Central memory CD8-positive, alpha-beta T cell (primary cell): ENCODE results near the gene POLA2.

Experiments
- ATAC-seq: fragments of 150-1000 bp; cut with Tn5 transposase; replicated peaks from 2 replicates; pipeline ENCODE4 v1.10.0; 2022; ENCODE audit warnings: mild to moderate bottlenecking, moderate FRiP score, moderate number of reproducible peaks; ENCODE audit not compliant: poor library complexity, severe bottlenecking; ENCODE audit errors: extremely low read depth
- DNase-seq, 2 donors: peaks; one replicate each; pipeline ENCODE4 v3.0.0; 2021; ENCODE audit warnings: low spot score in 2 of 2
- H3K27ac Mint-ChIP-seq: one replicate; pipeline ENCODE4 v1.8.0; 2022; ENCODE audit warnings: low read depth, mild to moderate bottlenecking, moderate library complexity, mixed read lengths
- H3K27me3 Mint-ChIP-seq: one replicate; pipeline ENCODE4 v1.8.0; 2022; ENCODE audit warnings: mixed read lengths
- H3K36me3 Mint-ChIP-seq: one replicate; pipeline ENCODE4 v1.8.0; 2022; ENCODE audit warnings: mild to moderate bottlenecking, moderate library complexity, mixed read lengths; ENCODE audit not compliant: insufficient read depth
- H3K4me1 Mint-ChIP-seq: one replicate; pipeline ENCODE4 v1.8.0; 2022; ENCODE audit warnings: mixed read lengths
- H3K4me3 Mint-ChIP-seq: one replicate; pipeline ENCODE4 v1.8.0; 2022; ENCODE audit warnings: mild to moderate bottlenecking, moderate library complexity, mixed read lengths
- H3K9me3 Mint-ChIP-seq: one replicate; pipeline ENCODE4 v1.8.0; 2022; ENCODE audit warnings: mixed read lengths

Gene POLA2

DNA sequence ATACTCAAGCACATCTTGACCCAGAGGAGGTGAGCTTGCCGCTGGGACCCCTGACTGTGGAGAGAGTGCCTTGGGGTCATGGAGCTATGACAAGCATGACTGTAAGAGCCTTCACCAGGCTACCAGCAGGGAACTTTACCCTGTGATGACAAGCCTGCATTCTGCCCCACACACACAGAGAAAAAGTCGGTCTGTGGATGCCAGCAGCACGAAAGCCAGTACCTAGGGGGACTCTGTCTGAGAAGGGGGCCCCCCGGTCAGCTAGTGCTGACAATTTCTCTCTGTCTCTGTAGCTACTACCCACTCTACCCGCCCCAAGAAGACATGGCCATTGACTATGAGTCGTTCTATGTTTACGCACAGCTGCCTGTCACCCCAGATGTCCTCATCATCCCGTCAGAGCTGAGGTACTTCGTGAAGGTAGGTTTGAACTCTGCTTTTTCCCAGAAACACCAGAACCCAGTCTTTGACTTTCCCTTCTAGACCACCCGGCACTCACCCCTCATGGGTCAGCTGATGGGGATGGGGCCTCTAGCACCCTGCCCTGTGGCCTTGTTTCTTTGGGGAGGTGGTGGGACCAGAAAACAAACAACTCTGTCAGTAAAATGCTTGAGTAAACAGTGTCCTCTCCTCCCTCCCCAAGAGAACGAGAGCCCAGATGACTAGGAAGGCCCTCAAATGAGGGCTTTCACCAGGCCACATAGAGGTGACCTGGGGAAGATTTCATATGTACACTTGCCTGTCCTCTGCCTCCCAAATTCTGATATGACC is 34.0 kb downstream of the POLA2 start:
- Mint-ChIP-seq H3K4me1 (no peaks in the 10 kb centered on the region), H3K4me3 (no peak overlapping the region), H3K9me3 (no peaks in the 10 kb centered on the region), H3K36me3 (peaks cover 19% of the 10 kb centered on the region), H3K27ac (peak overlapping the region; percentile 41), H3K27me3 (no peaks in the 10 kb centered on the region)
- DNase-seq (no peak), ATAC-seq (no peak)

DNA sequence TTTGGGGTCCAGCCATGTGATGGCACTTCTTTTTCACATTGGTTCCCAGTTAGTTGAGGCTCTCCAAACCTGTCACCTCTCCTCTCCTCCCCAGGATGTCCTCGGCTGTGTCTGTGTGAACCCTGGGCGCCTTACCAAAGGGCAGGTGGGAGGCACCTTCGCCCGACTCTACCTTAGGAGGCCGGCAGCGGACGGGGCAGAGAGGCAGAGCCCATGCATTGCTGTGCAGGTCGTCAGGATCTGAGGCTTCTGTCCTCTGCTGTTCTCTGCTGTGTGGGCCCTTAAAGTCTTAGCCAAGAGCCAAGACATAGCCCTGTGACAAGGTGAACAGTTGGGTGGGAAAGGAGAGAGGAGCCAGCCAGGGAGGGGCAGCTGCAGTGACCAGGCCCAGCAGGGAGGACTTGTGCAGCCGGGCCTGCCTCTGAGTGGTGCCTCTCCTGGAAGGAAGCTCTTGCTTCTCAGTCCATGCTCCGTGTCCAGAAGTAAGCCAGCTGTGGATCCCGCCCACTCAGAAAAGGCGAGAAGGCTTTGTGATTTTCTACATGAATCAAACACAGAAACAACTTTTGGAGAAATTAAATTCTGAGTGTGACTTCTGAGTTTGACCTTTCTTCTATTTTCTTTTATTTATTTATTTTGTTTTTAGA is 35.4 kb downstream of the POLA2 start:
- peaks cover 16% of the 10 kb centered on the region for H3K36me3 Mint-ChIP-seq
- no peak overlapping the region for H3K4me3 Mint-ChIP-seq
- no peaks in the 10 kb centered on the region for H3K27me3 Mint-ChIP-seq
- no peaks in the 10 kb centered on the region for H3K4me1 Mint-ChIP-seq
- no peaks in the 10 kb centered on the region for H3K9me3 Mint-ChIP-seq
- no peak for DNase-seq
- H3K27ac Mint-ChIP-seq = no peak overlapping the region
- no peak for ATAC-seq

DNA sequence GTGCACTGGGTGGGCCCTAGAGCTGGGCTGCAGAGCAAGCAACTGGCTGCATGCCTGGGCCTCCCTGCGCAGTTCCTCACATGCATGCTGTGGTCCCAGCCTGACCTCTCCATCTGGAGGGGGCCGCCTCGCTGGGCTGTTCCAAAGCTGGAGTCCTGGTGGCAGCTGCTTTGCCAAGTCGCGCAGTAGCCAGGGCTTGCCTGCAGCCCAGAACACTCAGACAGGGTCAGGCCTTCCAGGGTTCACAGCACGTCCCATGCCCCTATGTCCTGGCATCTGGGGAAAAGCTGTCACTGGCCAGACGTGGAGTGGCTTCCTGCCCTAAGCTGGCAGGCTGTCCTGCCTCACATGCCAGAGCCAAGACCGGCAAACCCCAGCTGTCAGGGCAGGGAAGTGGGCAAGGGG is 36.4 kb downstream of the POLA2 start:
- ATAC-seq = no peak
- Mint-ChIP-seq H3K27ac (no peak overlapping the region), H3K4me3 (no peak overlapping the region), H3K36me3 (peaks cover 14% of the 10 kb centered on the region), H3K4me1 (no peaks in the 10 kb centered on the region), H3K27me3 (no peaks in the 10 kb centered on the region), H3K9me3 (no peaks in the 10 kb centered on the region)
- no peak for DNase-seq

DNA sequence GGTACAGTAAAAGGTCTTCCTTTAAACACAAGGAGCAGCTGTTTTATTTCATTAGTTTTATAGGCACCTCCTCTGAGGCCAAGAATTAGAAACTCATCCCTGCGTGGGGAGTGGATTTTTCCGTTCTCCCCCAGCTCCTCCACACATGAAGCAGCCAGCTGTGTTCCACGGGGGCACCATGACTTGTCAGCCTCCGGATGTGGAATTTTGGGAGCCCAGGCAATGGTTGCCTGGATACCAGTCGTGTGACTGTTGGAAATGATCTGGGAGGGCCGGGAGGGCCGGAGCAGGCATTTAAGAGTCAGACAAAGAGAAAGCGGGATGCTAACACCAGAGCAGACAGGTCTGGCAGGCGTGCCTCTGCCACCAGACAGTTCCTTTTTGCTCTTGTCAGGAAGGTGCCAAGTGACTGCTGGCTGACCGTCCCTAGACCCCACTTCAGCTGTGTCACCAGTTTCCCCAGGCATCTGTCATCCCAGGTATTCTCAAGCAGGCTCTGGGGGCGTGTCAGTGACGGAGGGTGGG is 37.0 kb downstream of the POLA2 start:
- Mint-ChIP-seq H3K27ac (no peak overlapping the region), H3K36me3 (peaks cover 13% of the 10 kb centered on the region), H3K9me3 (no peaks in the 10 kb centered on the region), H3K4me3 (no peak overlapping the region), H3K4me1 (no peaks in the 10 kb centered on the region), H3K27me3 (no peaks in the 10 kb centered on the region)
- DNase-seq = no peak
- no peak for ATAC-seq

DNA sequence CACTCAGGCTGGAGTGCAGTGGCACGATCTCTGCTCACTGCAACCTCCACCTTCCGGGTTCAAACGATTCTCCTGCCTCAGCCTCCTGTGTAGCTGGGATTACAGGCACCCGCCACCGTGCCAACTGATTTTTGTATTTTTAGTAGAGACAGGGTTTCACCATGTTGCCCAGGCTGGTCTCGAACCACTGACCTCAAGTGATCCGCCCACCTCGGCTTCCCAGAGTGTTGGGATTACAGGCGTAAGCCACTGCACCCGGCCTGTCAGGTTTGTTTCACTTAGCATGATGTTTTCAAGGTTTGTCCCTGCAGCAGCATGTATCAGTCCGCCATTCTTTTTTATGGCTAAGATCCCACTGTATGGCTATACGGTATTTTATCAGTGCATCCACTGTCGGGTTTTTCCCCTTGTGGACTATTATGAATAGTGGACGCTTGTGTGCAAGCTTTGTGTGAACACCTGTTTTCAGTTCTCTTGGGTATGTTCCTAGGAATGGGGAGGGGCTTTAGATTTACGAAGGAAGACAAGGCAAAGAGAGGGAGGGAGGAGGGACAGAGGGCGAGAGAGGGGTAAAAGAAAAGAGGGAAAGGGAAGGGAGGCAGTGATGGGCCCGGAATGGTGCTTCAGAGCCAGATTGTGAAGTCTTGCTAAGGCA is 39.0 kb downstream of the POLA2 start:
- H3K36me3 Mint-ChIP-seq = peaks cover 13% of the 10 kb centered on the region
- no peaks in the 10 kb centered on the region for H3K9me3 Mint-ChIP-seq
- H3K27me3 Mint-ChIP-seq = no peaks in the 10 kb centered on the region
- H3K27ac Mint-ChIP-seq = no peak overlapping the region
- no peaks in the 10 kb centered on the region for H3K4me1 Mint-ChIP-seq
- DNase-seq (no peak), ATAC-seq (no peak)
- H3K4me3 Mint-ChIP-seq = no peak overlapping the region

DNA sequence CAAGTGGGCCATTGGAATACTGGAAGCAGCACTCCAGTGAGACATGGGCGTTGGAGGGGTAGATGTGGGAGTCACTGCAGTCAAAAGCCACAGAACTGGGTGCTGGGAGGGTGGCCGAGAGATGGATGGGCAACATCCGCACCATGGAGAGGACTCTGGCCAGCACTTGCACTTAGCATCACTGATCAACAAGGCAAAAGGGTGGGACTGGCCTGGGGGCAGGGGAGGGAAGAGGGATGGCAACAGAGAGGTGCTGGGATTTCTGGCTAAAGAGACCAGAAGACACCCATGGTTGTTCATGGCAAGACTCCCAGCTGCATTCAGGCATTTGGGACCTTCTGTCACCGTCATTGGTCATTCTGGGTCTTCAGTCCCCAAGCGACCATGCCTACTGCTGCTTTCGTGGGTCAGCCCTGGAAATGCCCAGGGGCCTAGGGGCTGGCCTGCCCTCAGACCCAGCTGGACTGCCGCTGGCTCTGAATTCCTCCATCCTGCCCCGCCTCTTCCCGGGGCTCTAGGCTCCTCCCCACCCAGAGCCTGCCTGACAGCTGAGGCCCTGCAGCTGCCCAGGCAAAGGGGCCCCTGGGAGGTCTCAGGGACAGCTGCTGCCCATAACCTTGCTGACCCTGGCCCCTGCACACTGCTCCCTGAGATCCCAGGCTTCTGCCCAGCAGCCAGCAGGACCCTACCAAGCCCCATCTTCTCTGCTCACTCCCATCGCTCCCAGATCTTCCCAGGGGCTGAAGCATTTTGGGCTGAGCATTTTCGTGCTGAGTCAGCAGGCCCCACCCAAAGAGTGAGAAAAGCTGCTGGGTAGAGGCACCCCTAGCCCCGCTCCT is 39.9 kb downstream of the POLA2 start:
- Mint-ChIP-seq H3K4me3 (no peak overlapping the region), H3K36me3 (peaks cover 11% of the 10 kb centered on the region), H3K9me3 (no peaks in the 10 kb centered on the region), H3K27me3 (no peaks in the 10 kb centered on the region), H3K4me1 (no peaks in the 10 kb centered on the region), H3K27ac (no peak overlapping the region)
- ATAC-seq (no peak), DNase-seq (no peak)

DNA sequence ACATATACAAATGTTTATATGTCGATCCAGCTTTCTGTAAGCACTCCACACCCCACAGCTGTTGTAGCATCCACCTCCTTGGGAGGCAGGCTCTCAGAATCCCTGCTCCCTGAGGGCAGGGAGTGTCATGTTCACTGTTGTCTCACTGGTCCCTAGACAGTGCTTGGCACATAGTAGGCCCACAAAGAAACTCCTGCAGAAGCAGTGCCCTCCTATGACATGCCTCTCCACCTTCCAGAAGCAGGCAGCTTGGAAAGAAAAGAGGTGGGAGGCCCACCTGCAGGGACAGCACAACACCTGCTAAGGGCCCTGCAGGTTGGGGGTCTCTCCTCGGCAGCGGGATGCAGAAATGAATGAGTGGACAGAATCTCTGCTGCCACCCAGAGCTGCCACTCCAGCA is 41.8 kb downstream of the POLA2 start:
- no peaks in the 10 kb centered on the region for H3K9me3 Mint-ChIP-seq
- no peak for ATAC-seq
- H3K36me3 Mint-ChIP-seq = peaks cover 4% of the 10 kb centered on the region
- no peaks in the 10 kb centered on the region for H3K4me1 Mint-ChIP-seq
- no peaks in the 10 kb centered on the region for H3K27me3 Mint-ChIP-seq
- no peak overlapping the region for H3K27ac Mint-ChIP-seq
- DNase-seq = no peak
- no peak overlapping the region for H3K4me3 Mint-ChIP-seq

DNA sequence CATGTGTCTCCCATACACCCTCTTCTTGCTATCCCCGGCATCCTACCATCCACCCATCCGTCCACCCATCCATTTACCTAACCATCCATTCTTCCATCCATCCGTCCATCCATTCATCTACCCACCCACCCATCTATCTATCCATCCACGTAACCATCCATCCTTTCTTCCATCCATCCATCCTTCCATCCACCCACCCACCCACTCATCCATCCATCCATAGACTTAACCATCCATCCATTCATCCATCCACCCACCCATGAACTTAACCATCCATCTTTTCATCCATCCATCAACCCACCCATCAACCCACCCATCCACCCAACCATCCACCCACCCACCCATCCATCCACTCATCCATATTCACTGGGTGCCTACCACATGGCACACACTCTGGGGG is 42.3 kb downstream of the POLA2 start:
- no peaks in the 10 kb centered on the region for H3K27me3 Mint-ChIP-seq
- H3K4me3 Mint-ChIP-seq = no peak overlapping the region
- no peak for DNase-seq
- no peak overlapping the region for H3K27ac Mint-ChIP-seq
- H3K36me3 Mint-ChIP-seq = peaks cover 4% of the 10 kb centered on the region
- H3K4me1 Mint-ChIP-seq = no peaks in the 10 kb centered on the region
- no peak for ATAC-seq
- no peaks in the 10 kb centered on the region for H3K9me3 Mint-ChIP-seq

DNA sequence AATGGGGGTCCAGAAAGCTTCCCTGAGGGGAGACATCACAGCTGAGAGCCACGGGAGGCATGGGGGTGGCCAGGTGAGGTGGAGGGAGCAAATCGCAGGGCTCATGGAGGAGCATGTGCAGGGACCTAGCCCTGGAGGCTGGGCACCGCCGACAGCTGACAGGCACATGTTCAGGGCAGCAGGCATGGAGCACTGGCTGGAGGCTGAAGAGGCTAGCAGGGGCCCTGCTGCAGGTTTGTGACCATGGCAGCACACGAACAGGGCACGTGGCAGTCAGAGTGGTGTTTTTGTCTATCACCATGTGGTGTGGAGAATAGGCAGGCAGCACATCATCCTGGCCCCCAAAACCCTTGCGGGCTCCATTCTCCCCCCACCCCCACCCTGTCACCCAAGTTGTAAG is 42.9 kb downstream of the POLA2 start:
- Mint-ChIP-seq H3K4me1 (no peaks in the 10 kb centered on the region), H3K27ac (no peak overlapping the region), H3K27me3 (no peaks in the 10 kb centered on the region), H3K4me3 (no peak overlapping the region), H3K36me3 (peaks cover 4% of the 10 kb centered on the region), H3K9me3 (no peaks in the 10 kb centered on the region)
- ATAC-seq (no peak), DNase-seq (no peak)

DNA sequence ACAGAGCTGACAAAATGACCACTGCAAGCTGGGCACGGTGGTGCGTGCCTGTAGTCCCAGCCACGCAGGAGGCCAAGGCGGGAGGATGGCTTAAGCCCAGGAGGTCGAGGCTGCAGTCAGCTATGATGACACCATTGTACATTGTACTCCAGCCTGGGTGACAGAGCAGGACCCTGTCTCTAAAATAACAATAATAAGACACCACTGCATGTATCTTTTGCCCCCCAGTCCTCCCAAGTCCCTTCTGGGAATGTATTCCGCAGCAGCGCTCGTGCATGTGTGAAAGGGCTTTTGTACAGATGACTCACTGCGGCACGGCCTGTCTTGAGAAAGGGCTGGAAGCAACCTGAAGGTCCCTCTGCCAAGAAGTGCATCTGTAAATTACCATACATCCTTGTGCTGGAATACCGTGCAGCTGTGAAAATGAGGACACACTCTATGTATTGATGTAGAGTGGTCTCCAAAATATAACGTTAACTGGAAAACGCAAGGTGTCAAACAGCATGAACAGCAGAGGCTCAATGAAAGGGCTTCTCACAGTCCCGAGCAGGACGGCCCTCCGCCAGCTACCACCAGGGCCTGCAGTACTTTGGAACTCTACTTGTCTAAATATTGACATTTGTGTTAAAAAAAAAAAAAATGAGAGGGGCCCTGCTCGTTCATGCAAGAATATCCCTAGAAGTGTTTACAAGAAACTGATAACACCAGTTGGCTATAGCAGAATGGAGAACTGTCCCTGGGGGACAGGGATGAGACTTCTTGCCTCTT is 43.9 kb downstream of the POLA2 start:
- Mint-ChIP-seq H3K27me3 (no peaks in the 10 kb centered on the region), H3K36me3 (peaks cover 2% of the 10 kb centered on the region), H3K4me3 (no peak overlapping the region), H3K9me3 (no peaks in the 10 kb centered on the region), H3K4me1 (no peaks in the 10 kb centered on the region), H3K27ac (no peak overlapping the region)
- DNase-seq (no peak), ATAC-seq (no peak)

DNA sequence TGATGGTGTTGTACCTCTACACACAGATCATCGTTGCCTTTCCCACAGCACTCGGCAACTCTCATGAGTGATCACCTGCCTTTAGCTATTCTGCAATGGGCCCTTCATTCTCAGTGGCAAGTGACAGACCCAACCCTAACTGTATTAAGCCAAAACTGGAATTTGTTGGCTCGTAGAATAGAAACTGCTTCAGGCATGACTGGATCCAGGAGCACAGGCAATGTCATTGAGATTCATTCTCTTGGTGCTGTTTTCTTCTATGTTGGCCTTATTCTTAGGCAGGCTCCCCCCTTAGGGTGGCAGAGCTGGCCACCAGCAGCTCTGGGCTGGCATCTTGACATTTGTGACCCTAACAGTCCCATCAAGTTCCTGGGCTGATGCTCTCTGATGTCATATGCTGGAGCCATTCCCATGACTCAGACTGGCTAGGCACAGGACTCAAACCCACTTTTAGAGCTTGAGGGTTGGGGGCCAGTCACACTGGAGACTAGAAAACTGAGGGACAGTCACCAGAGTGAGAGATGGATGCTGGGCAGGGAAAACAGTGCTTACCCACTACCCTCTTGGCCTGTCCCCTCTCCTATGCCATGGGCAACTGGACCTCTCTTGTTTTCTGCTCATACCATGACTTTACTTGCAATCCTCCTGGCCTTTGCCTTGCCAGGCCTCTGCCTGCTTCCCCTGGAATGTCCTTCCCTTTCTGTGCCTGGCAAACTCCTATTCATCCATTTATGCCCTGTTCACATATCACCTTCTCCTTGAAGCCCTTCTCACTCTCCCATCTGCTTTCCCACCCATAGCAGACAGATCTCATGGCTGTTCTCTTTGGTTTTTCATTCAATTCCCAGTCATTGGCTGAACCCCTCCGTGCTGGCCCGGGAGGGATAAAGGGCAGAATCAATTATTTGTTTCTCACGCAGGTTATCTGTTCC is 45.8 kb downstream of the POLA2 start:
- H3K27me3 Mint-ChIP-seq = no peaks in the 10 kb centered on the region
- H3K36me3 Mint-ChIP-seq = peaks cover 2% of the 10 kb centered on the region
- ATAC-seq (no peak), DNase-seq (no peak)
- H3K4me1 Mint-ChIP-seq = no peaks in the 10 kb centered on the region
- H3K9me3 Mint-ChIP-seq = no peaks in the 10 kb centered on the region
- no peak overlapping the region for H3K27ac Mint-ChIP-seq
- H3K4me3 Mint-ChIP-seq = no peak overlapping the region
